ENCODE measurements around the gene LENG8.

The LENG8 gene

DNA sequence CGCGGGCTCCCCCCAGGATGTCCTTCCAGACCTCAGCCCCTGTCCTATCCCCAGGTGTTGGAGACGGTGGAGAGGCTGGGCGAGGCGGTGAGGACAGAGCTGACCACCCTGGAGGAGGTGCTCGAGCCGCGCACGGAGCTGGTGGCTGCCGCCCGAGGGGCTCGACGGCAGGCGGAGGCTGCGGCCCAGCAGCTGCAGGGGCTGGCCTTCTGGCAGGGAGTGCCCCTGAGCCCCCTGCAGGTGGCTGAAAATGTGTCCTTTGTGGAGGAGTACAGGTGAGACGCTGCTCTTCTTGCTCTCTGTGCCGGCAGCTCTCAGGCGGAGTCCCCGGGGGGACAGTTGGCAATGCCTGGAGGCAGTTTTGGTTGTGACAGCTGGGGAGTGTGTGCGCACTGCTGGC, 26.9 kb upstream of the LENG8 start:
- no peak for DNase-seq (ENCODE audit: low read depth in 2 of 3, low spot score in 2 of 3)

DNA sequence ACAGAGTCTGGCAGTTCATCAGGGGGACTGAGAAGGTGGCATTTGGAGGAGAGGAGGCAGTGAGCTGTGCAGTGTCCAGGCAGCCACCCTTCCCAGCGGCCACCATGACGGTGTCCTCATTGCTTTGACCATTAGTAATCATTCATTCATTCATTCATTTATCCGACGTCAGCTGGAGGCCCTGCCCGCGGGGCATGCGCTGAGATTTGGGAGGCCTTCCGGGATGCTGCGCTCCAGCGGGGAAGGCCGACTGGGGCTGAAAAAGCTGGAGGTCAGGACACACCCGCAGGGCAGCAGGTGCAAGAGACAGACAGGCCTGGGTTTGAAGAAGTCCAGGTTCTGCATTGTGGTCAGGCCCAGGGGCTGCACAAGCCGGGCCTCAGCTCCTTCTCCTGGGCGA, 24.8 kb upstream of the LENG8 start:
- DNase-seq (ENCODE audit: low read depth in 2 of 3, low spot score in 2 of 3) = no peak

DNA sequence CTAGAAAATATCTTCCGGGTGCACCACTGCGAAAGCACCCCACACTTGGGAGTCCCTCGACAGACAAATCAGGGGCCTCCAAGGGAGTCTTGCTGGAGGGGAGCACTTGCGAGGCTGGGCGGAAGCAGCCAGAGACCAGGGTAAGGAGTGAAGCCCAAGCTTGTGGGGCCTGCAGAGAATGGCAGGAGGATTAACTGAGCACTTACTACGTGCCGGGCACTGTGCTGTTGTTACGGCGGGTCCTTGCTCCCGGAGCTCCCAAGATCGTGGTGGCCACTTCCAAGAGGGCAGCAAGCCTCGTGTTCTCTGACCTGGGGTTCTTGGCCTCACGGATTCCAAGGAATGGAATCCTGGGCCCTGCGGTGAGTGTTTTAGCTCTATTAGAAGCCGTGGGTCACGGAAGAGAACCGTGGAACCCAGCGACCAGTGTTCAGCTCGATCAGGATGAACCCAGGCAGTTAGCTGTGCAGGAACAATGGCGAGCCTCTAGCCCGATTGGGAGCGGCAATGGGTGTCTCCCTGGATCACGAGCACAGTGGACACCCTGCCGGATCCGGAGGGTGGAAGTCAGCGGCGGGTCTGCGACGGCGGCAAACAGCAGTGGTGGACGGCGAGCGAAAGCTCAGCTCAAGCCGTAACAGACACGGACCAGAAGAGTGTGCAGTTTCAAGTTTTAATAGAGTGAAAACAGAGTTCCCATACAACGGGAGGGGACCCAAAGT, 24.2 kb upstream of the LENG8 start:
- no peak for DNase-seq (ENCODE audit: low read depth in 2 of 3, low spot score in 2 of 3)

DNA sequence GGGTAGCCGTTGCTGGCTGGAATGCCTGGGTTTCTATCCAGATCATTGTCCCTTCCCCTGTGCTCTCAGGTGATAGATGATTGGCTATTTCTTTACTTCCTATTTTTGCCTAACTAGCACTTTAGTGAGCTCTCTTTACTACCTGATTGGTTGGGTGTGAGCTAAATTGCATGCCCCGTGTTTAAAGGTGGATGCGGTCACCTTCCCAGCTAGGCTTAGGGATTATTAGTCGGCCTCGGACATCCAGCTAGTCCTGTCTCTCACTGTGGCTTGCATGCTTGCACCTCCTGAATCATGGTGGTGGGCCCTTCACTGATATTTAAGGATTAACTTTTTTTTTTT, 23.6 kb upstream of the LENG8 start:
- DNase-seq (ENCODE audit: low read depth in 2 of 3, low spot score in 2 of 3) = no peak

DNA sequence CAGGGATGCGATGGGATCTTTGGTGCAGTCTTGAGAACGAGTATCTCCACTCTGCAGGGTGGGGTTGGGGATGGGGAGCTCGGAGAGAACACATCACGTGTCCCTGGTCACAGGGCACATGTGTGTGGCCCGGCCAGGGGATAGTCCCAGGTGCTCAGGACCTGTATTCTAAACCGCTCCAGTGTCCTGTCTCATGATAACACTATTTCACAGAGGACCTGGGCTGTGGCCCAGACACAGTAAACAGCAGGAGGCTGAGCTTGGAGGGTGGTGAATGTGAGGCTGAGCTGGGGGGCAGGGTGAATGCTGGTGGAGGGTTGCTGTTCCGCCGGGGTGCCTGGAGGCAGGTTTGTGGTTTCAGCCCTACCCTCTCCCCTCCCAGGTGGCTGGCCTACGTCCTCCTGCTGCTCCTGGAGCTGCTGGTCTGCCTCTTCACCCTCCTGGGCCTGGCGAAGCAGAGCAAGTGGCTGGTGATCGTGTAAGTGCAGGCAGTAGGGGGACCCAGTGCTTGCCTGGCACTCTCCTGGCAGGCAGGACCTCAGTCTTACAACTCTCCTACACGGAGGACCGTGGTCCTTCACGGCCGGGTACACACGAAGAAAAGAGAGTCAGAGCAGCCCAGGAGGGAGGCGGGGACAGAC, 22.6 kb upstream of the LENG8 start:
- no peak for DNase-seq (ENCODE audit: low read depth in 2 of 3, low spot score in 2 of 3)

DNA sequence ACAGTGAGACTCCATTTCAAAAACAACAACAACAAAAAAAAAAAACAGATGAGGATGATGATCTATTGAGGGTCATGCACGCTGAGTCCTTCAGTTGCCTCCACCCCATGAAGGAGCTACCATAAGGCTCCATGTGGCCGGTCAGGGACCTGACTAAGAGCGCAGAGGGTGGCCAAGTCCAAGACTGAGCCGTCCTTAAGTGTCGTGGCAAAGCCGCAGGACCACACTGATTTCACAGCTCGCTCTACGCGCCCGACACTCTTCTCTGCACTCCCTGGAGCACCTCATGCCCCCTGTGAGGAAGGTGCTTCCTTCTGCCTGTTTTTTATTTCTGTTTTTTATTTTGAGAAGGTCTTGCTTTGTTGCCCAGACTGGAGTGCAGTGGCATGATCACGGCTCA, 21.4 kb upstream of the LENG8 start:
- no peak for DNase-seq (ENCODE audit: low read depth in 2 of 3, low spot score in 2 of 3)

DNA sequence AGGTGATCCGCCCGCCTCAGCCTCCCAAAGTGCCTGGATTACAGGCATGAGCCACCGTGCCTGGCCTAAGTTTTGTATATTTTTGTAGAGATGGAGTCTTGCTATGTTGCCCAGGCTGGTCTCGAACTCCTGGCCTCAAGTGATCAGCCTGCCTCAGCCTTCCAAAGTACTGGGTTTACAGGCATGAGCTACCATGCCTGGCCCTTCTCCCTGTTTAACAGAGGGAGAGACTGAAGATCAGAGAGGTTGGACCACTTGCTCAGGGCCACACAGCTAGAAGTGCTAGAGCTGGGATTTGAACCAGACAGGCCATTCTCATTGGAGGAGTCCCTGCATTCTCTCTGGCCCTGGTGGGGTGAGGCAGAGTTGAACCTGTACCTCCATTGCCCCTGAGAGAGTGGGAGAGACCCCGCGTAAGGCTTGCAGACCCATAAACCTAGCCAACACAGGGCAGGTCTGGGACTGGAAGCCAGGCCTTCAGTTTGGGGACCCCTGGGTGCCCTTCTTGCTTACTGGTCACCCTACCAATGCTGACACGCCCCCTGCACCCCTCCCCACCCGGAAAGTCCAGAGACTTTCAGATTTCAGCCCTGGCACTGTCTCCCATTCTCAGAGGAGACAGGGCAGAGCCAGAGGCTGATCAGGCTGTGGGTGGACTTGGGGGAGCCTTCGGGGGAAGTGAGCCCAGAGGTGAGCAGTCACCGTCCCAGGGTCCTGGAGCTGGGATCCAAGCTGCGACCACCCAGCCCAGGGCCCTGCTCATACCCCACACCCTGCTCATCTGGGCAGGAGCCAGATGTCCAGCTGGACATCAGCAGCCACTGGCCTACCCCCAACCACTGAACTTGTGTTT, 20.4 kb upstream of the LENG8 start:
- DNase-seq (ENCODE audit: low read depth in 2 of 3, low spot score in 2 of 3) = no peak

DNA sequence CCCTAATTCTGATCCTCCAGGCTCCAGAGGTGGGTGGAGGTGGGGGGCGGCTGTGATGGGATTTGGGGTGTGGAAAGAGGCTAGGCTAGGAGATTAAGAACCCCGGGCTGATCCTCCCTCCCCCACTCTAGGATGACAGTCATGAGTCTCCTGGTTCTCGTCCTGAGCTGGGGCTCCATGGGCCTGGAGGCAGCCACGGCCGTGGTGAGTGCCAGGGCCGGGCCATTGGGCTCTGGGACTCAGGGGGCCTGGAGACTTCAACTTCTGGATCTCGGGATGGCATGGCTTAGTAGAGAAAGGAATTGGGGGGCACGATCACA, 19.9 kb upstream of the LENG8 start:
- DNase-seq (ENCODE audit: low read depth in 2 of 3, low spot score in 2 of 3) = no peak

DNA sequence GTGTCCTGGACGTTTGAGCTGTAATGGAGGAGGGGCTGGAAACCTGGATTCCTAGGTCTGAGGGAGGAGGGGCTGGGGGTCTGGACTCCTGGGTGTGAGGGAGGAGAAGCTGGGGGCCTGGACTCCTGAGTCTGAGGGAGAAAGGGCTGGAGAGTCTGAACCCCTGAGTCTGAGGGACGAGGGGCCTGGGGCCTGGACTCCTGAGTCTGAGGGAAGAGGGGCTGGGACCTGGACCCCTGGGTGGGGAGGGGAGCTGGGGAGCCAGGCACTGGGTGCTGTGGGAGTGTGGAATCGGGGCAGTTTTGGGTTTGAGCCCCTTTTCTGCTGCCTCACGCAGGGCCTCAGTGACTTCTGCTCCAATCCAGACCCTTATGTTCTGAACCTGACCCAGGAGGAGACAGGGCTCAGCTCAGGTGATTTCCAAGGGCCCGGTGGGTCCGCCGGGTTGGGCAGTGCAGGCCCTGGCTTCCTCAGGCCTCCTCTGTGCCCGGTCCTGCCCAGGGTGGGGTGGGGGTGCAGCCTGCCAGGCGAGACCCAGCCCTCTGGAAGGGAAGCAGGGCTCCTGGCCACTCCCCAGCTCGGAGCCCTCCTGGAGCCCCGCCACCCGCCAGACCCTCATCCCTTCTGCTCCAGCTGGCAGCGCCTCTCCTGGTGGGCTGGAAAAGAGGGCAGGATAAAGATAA, 19.3 kb upstream of the LENG8 start:
- no peak for DNase-seq (ENCODE audit: low read depth in 2 of 3, low spot score in 2 of 3)

DNA sequence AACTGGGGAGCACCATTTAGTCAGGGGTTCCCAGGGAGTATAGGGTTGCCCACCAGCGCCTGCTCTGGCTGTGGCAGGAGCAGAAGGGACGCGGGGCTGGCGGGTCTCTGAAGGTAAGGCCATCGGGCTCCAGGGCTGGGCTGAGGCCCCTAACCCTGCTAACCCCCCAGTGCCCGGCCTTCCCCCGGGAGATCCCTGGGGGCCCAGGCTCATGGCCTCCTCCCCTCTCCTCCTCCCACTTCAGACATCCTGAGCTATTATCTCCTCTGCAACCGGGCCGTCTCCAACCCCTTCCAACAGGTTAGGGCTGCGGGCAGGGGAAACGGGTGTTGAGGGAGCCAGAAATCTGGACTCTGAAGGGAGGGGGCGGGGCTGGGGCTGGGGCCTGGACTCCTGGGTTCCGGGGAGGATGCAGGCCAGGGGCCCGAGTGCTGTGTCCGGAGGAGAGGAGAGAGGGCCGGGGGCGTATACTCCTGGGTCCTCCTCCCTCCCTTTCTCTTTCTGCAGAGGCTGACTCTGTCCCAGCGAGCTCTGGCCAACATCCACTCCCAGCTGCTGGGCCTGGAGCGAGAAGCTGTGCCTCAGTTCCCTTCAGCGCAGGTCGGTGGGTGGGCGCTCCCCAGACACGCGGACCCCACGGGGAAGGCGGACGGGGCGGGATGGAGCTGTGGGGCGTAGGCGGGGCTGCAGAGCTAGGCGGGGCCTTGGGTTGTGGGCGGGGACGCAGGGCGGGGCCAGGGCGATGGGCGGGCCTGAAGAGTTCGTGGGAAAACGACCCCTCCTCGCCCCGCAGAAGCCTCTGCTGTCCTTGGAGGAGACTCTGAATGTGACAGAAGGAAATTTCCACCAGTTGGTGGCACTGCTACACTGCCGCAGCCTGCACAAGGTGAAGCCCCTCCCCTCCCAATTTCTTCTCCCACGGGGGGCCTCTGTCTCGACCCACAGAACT, 18.4 kb upstream of the LENG8 start:
- peak in 2 of 3 experiments; percentile 30 to 38 for DNase-seq (ENCODE audit: low read depth in 2 of 3, low spot score in 2 of 3)

DNA sequence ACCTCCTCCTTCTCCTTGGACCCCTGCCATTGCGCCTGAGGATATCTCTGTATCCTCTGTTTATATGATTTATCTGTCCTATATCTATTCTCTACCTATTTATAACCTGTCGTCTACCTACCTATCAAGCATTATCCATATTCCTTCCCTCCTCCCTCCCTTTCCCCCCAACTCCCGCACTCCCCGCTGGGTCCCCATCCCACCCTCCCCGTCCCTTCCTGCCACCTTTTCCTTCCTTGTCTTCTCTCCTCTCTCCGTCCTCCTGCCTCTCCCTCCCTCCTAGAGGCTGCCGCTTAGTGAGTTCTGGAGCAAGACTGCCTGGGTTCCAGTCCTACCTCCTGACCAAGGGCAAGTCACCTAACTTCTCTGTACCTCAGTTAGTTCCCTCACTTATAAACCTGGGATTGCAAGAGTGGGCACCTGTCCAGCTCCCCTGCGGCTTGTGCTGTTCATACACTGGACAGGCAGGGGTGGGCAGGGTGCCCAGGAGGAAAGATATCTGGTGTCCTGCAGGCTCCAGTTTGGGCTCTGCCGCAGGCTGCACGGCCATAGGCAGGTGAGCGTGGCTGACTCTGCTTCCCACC, 17.7 kb upstream of the LENG8 start:
- DNase-seq (ENCODE audit: low read depth in 2 of 3, low spot score in 2 of 3) = no peak

DNA sequence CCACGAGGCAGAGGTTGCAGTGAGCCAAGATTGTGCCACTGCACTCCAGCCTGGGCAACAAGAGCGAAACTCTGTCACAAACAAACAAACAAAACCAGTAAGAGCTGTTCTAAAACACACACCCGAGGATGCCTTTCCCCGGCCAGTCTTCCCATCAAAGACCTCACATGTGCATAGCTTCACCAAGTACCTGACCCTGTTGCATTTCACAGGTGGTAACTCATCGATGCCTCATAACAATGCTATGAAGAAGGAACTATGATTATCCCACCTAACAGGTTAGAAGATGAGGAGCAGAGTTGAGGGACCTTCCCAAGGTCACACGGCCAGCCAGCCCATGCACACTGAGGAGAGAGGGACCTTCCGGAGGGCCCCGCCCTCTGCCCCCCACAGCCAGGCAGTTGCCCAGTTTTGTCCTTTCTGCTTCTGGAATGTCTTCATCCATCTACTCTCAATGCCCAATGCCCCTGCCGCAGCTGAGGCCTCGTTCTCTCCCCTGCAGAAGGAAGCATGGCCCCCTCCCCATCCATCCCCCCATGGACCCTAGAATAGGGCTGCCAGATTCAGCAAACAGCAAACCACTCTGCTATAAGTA, 16.8 kb upstream of the LENG8 start:
- no peak for DNase-seq (ENCODE audit: low read depth in 2 of 3, low spot score in 2 of 3)

DNA sequence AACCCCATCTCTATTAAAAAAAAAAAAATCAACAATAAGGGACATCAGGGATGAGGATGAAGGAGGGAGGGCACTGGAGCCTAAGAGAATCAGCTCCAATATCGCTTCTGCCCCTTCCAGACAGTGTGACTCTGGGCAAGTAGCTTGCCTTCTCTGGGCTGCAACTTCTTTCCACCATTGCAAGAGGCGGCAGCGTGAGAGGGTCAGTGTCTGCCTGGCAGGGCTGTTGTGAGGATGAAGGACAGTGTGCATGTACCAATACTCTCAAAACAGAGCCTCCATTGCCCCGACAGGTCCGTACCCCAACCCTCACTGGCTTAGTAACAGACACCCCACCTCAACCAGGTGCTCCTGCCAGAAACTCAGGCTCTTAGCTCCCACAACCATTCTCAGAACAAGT, 15.3 kb upstream of the LENG8 start:
- no peak for DNase-seq (ENCODE audit: low read depth in 2 of 3, low spot score in 2 of 3)

DNA sequence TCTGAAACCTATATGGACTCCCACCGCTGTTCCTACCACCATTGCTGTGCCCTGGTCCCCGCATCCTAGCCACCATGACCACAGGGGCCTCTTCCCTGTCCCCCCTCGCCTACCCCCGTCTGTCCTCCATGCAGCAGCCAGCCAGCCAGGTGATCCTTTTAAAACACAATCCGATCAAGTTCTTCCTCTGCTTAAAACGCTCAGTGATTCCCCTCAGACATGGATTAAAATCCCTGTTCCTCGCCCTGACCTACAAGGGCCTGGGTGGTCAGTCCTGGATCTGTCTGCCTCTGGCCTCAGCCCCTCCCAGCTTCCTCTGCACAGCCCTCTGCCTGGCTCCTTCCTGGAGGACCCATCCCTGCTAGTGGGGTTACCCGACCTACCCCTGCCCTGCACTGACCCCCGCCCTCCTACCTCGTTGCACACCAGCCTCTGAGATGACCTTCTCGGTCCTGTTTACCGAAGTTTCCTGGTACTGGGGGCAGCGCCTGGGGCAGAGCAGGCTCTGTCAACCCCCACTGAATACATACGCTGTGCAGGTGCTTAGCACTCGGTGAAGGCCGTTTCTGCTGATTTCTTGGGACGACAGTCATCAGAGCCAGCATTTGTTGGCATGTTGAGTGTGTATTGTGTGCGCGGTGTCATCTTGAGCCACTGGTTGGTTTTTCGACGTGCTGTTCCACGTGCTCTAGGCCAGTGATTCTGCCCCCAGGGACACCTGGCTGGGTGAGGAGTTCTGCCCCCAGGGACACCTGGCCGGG, 14.7 kb upstream of the LENG8 start:
- DNase-seq (ENCODE audit: low read depth in 2 of 3, low spot score in 2 of 3) = no peak

DNA sequence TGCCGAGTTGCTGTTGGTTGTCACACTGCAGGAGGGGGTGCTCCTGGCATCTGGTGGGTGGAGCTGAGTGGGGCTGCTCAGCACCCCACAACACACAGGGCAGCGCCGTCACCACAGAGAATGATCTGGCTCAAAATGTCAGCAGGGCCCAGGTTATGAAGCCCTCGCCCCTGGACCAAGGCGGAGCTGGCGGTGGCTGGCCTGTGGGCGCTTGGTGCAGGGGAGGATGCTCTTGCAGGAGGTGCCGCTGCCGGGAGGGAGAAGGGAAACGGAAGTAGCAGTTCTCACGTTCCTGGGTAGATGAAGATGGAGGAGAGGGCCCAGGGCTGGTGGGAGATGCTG, 14.2 kb upstream of the LENG8 start:
- DNase-seq (ENCODE audit: low read depth in 2 of 3, low spot score in 2 of 3) = no peak

DNA sequence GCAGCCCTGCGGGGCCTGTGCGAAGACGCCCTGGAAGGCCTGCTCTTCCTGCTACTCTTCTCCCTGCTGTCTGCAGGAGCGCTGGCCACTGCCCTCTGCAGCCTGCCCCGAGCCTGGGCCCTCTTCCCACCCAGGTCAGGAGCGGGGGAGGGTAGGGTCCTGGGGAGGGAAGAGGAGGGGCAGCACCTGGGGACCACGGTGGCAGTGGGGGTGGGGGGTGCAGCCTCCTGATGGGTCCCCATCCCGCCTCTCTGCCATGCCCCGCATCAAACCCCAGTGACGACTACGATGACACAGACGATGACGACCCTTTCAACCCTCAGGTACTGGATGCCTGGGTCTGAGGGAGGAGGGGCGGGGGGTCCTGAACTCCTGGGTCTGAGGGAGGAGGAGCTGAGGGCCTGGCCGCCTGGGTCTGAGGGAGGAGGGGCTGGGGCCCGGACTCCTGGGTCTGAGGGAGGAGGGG, 13.4 kb upstream of the LENG8 start:
- DNase-seq (ENCODE audit: low read depth in 2 of 3, low spot score in 2 of 3) = no peak

DNA sequence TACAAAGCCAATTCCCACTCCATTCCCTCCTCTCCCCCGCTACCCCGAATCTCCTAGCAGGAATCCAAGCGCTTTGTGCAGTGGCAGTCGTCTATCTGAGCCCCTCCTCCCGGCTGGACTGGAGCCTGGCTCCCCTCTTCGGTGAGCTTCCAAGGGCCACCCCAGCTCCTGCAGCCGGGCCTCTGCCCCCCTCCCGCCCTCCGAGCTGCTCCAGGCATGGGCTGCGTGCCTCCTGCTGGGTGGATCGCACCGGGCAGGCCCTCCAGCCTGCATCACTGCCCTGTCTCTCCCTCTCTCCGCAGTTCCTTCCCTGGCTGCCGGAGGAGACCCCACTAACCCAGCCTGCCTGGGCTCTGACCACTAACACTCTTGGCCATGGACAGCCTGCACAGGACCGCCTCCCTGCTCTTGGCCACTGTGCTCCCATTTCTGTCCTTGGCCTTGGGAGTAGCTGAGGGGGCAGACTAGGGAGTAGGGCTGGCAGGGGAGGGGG, 12.9 kb upstream of the LENG8 start:
- DNase-seq (ENCODE audit: low read depth in 2 of 3, low spot score in 2 of 3) = no peak

DNA sequence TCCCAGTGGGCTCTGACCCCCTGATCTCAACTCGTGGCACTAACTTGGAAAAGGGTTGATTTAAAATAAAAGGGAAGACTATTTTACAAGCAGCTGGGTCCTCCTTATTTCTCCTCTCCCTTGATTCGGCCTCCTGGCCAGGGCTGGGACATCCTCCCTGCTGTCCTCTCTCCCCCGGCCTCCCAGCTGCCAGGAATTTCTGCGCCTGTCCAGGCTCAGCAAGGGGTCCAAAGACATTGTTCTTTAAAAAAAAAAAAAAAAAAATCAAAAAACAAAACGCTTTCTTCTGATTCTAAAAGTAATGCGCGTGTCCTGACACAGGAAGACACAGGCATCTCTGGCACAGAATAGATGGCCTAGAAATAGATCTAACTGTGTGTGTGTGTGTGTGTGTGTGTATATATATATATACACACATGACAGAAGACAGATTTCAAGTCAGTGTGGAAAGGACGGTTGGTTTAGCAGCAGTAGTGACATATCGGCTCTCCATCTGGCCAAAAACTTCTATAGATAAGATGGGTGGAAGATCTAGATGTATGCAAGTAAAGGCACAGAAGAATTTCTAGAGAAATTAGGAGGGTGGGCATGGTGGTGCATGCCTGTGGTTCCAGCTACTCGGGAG, 12.3 kb upstream of the LENG8 start:
- no peak for DNase-seq (ENCODE audit: low read depth in 2 of 3, low spot score in 2 of 3)
